Stimulated activated naive B cell treated with anti-CD40 and anti-IgM and Interleukin-4, amounts not matched to agents 10 μg/mL and 1 μg/mL and 100 μg/mL, for 72 hours (primary cell): ENCODE results near the gene ARL13B.
"Not testable (repeated sequence)": the region's sequence is repeated elsewhere in the genome, so short reads cannot be mapped to it uniquely, and the experiment has no call there.

Source experiments
- ATAC-seq, 2 donors: fragments of 150-1000 bp; cut with Tn5 transposase; replicated peaks; 2 replicates each; pipeline ENCODE4 v1.10.0; 2021; ENCODE audit warnings: moderate library complexity in 1 of 2
- DNase-seq: peaks from one replicate; pipeline ENCODE4 v3.0.0; 2021
- H3K27ac Mint-ChIP-seq: one replicate; pipeline ENCODE4 v1.8.0; 2022; ENCODE audit warnings: mild to moderate bottlenecking, mixed read lengths
- H3K27me3 Mint-ChIP-seq, 2 donors: one replicate each; pipeline ENCODE4 v1.8.0; 2022; ENCODE audit warnings: mixed read lengths in 2 of 2
- H3K36me3 Mint-ChIP-seq, 2 donors: one replicate each; pipeline ENCODE4 v1.8.0; 2022; ENCODE audit warnings: mixed read lengths in 2 of 2, mild to moderate bottlenecking in 1 of 2
- H3K4me1 Mint-ChIP-seq, 2 donors: one replicate each; pipeline ENCODE4 v1.8.0; 2022; ENCODE audit warnings: mixed read lengths in 2 of 2, mild to moderate bottlenecking in 1 of 2
- H3K4me3 Mint-ChIP-seq, 2 donors: one replicate each; pipeline ENCODE4 v1.8.0; 2022; ENCODE audit warnings: mild to moderate bottlenecking in 2 of 2, mixed read lengths in 2 of 2, moderate library complexity in 1 of 2
- H3K9me3 Mint-ChIP-seq, 2 donors: one replicate each; pipeline ENCODE4 v1.8.0; 2022; ENCODE audit warnings: mixed read lengths in 2 of 2, mild to moderate bottlenecking in 1 of 2

Gene ARL13B

DNA sequence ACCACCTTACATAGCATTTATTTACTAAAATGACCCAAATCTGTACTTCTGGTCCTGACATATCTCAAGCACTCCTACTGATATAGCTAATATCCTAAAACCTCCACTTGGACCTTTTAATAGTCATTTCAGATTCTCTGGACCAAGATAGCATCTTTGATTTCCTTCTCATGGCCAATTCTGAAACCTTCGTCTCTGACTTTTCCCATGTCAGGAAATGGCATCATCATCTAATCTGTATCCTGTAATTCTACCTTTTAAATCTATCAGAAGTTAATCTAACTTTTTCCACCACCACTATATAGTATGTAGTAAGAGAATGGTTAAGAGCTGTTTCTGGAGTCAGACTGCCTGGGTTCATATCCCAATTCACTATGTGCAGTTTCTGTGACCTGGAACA lies 32.2 kb downstream of the ARL13B start:
- Mint-ChIP-seq H3K4me1 (peaks cover 5 to 9% of the 10 kb centered on the region in 2 donors), H3K27ac (no peak overlapping the region), H3K36me3 (peaks cover 6% of the 10 kb centered on the region in 2 donors), H3K9me3 (no peaks in the 10 kb centered on the region), H3K4me3 (no peak overlapping the region), H3K27me3 (no peaks in the 10 kb centered on the region)
- DNase-seq, result no peak
- no peak for ATAC-seq

DNA sequence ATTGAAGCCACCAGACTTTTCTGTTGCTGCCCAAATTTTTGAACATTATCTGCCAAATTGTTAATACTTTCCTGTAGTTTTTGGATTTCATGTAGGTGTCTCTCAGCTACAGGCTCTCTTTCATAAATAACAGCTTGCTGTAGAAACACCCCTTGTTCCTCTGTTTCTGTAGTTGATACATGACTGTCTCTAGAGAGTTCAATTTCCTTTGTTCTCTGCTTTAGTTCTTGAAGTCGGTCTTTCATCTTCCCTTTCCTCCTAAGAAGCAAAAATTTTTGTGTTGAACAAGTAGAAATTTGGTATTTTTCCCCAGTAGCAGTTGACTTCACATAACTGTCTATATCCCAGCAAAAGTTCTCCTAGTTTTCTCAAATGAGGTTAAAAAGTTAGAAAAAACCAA lies 35.1 kb downstream of the ARL13B start:
- DNase-seq (no peak), ATAC-seq (no peak)
- H3K27me3 Mint-ChIP-seq, result no peaks in the 10 kb centered on the region
- H3K27ac Mint-ChIP-seq, result no peak overlapping the region
- H3K4me3 Mint-ChIP-seq, result no peak overlapping the region
- peaks cover 6 to 13% of the 10 kb centered on the region in 2 donors for H3K36me3 Mint-ChIP-seq
- H3K9me3 Mint-ChIP-seq, result no peaks in the 10 kb centered on the region
- H3K4me1 Mint-ChIP-seq, result peaks cover 5 to 9% of the 10 kb centered on the region in 2 donors

DNA sequence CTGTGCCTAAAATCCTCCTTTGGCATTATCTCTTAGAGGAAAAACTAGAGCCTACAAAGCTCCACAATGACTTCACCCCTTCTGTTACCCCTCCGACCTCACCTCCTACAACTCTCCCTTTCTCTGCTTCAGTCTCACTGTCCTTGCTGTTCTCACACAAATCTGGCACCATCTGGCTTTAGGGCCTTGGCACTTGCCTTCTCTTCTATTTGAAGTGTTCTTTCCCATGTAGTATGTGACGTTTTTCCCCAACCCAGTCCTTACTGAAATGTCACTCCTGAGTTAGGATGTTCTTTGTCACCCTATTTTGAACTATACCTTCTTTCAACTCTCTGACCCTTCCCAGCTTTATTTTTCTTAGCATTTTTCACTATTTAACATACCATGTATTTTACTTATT lies 39.7 kb downstream of the ARL13B start:
- Mint-ChIP-seq H3K27ac (no peak overlapping the region), H3K36me3 (peaks cover 5 to 12% of the 10 kb centered on the region in 2 donors), H3K27me3 (no peaks in the 10 kb centered on the region), H3K9me3 (no peaks in the 10 kb centered on the region), H3K4me1 (peaks cover 0 to 5% of the 10 kb centered on the region in 2 donors), H3K4me3 (no peak overlapping the region)
- DNase-seq, result no peak
- ATAC-seq, result no peak

DNA sequence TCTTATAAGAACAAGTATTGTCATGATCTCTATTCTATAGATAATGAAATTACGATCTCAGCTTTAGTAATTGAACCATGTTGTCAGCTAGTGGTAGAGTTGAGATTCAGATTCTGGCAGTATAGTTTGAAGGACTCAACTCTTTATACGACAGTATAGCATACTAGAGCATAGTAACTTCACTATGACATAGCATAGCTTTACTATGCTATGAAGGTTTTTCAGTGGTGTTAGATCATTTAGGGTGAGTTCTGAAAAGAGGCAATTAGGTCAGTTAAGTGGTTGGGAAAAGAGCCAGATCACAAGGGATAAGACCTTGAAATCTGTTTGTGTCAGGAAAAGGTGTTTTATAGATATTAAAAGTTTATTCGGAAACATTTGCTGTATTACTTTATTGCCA lies 40.3 kb downstream of the ARL13B start:
- H3K36me3 Mint-ChIP-seq, result peaks cover 5 to 7% of the 10 kb centered on the region in 2 donors
- no peak overlapping the region for H3K27ac Mint-ChIP-seq
- no peak for ATAC-seq
- H3K4me3 Mint-ChIP-seq, result no peak overlapping the region
- no peaks in the 10 kb centered on the region for H3K4me1 Mint-ChIP-seq
- DNase-seq, result no peak
- no peaks in the 10 kb centered on the region for H3K27me3 Mint-ChIP-seq
- no peaks in the 10 kb centered on the region for H3K9me3 Mint-ChIP-seq

DNA sequence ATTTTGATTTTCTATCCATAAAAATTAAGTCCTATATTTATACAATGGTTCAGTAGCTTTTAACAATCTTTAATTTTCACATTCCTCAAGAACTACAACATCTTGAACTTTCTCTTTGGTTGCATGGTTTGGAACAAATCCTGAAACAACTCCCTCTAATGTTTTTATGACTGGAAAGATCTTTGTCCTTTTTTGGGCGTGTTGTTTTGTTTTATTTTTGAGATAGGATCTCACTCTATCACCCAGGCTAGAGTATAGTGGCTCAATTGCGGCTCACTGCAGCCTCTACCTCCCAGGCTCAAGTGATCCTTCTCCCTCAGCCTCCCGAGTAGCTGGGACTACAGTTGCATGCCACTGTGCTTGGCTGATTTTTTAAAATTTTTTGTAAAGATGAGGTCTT lies 44.4 kb downstream of the ARL13B start:
- H3K27me3 Mint-ChIP-seq, result no peaks in the 10 kb centered on the region
- H3K9me3 Mint-ChIP-seq, result no peaks in the 10 kb centered on the region
- DNase-seq (no peak), ATAC-seq (no peak)
- no peak overlapping the region for H3K4me3 Mint-ChIP-seq
- peaks cover 4 to 5% of the 10 kb centered on the region in 2 donors for H3K36me3 Mint-ChIP-seq
- no peak overlapping the region for H3K27ac Mint-ChIP-seq
- no peaks in the 10 kb centered on the region for H3K4me1 Mint-ChIP-seq

DNA sequence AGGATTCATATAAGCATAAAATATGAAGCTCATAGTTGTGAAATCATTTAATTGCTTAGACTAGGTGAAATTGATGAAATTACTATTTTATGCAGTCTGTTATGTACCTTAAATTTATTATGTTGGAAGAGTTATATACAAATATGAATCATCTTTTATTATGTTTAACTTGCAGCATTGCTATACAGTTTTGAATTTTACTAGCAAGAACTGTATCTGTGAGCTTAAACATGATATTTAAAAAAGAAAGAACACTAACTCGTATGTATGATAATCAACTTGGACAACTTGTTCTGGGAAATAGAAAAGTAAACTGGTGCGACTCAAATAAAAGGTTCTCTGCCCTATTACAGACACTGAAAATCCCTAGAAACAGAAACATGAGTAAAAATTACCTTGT lies 46.7 kb downstream of the ARL13B start:
- H3K4me3 Mint-ChIP-seq, result no peak overlapping the region
- H3K36me3 Mint-ChIP-seq, result peaks cover 5 to 7% of the 10 kb centered on the region in 2 donors
- no peaks in the 10 kb centered on the region for H3K9me3 Mint-ChIP-seq
- H3K27me3 Mint-ChIP-seq, result no peaks in the 10 kb centered on the region
- no peaks in the 10 kb centered on the region for H3K4me1 Mint-ChIP-seq
- ATAC-seq (no peak), DNase-seq (no peak)
- no peak overlapping the region for H3K27ac Mint-ChIP-seq

DNA sequence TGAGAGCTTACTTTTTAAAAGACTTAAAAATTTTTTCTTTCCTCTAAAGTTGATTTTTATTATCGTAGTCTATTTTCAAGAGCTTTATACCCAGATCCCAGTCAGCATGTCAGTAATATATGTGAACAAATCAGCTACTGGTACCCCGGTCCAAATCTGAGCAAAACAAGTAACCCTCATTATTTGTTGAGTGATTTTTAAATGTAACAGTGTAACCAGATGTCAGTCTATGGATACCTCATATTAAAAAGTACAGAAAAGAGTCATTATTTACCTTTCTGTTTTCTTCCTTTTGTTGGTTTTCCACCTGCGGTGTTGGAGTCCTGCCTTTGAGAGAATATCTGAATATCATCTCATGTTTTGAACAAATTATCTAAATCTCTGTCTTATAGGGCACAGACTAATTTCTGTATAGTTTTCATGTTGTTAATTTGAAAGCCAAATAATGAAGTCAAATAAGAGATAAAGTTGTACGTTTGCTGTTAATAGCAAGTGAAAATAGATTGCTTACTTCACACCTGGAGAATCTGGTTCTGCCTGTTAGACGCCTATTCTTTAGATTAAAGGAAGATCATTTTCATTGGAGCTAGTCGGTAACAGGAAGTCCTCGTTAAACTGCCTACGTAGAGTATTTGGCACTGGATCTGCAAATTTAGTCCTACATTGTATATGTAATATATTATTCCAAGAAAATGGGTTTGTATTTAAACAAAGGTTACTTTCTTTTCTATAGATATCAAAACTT lies 48.3 kb downstream of the ARL13B start, which contains the start of gene STX19:
TSS of gene STX19 (minus strand) at position 505 of the 745 bp plus-strand sequence. CDS start 13,328 bp downstream, outside the sequence.
- peaks cover 6 to 13% of the 10 kb centered on the region in 2 donors for H3K36me3 Mint-ChIP-seq
- no peaks in the 10 kb centered on the region for H3K27me3 Mint-ChIP-seq
- H3K9me3 Mint-ChIP-seq, result no peaks in the 10 kb centered on the region
- H3K27ac Mint-ChIP-seq, result no peak within 1 kb of the TSS
- DNase-seq (no peak), ATAC-seq (no peak)
- no peak within 1 kb of the TSS for H3K4me3 Mint-ChIP-seq
- H3K4me1 Mint-ChIP-seq, result no peaks in the 10 kb centered on the region

DNA sequence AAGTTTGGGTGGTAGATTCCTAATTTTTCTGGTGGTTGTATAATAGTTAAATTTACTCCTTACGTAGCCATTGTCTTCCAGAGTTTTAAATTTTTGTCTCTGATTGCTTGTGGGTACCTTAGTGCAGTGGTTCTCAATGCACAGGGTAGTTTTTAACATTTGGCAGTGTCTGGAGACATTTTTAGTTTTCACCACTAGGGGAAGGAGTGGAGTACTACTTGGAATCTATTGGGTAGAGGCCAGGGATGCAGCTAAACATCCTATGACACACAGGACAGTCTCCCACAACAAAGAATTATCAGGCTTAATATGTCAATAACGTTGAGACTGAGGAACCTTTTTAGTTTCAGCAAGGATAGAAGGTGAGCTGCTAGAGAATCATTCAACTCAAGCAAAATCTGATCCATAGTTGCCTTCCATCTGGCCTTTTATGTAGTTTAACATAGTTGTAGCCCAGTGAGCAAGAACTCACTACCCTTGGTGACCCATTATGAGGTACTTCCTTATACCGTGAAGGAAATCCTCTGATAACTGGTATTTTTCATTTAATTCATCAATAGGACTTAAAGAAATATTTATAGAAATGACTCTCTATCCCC lies 57.1 kb downstream of the ARL13B start:
- H3K9me3 Mint-ChIP-seq, result no peaks in the 10 kb centered on the region
- no peak overlapping the region for H3K4me3 Mint-ChIP-seq
- peaks cover 6 to 9% of the 10 kb centered on the region in 2 donors for H3K36me3 Mint-ChIP-seq
- H3K4me1 Mint-ChIP-seq, result no peaks in the 10 kb centered on the region
- DNase-seq (no peak), ATAC-seq (no peak)
- no peak overlapping the region for H3K27ac Mint-ChIP-seq
- H3K27me3 Mint-ChIP-seq, result no peaks in the 10 kb centered on the region

DNA sequence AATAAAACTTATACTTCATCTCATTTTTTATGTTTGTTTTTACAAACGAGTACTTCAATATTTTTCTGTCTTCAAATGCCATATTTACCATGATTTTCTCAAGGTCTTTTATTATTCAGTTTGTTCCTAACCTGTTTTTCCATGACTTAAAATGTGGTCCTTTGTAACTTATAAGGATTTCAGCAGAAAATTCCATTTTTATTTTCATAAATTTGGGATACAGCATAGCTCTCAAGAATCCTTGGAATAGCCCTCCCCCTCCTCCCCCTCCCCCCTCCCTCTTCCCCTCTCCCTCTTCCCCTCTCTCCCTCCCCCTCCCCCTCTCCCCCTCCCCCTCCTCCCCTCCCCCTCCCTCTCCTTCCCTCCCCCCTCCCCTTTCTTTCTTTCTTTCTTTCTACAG lies 63.3 kb downstream of the ARL13B start:
- peak overlapping the region; percentile 86 for H3K27ac Mint-ChIP-seq

DNA sequence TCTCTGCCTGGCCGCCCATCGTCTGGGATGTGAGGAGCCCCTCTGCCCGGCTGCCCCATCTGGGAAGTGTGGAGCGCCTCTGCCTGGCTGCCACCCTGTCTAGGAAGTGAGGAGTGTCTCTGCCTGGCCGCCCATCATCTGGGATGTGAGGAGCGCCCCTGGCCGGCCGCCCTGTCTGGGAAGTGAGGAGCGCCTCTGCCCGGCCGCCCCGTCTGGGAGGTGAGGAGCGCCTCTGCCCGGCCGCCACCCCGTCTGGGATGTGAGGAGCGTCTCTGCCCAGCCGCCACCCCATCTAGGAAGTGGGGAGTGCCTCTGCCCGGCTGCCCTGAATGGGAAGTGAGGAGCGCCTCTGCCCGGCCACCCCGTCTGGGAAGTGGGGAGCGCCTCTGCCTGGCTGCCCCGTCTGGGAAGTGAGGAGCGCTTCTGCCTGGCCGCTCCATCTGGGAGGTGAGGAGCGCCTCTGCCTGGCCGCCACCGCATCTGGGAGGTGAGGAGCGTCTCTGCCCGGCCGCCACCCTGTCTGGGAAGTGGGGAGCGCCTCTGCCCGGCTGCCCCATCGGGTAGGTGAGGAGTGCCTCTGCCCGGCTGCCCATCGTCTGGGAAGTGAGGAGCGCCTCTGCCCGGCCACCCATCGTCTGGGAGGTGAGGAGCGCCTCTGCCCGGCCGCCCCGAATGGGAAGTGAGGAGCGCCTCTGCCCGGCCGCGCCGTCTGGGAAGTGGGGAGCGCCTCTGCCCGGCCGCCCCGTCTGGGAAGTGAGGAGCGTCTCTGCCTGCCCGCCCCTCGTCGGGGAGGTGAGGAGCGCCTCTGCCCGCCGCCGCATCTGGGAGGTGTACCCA lies 64.4 kb downstream of the ARL13B start:
- H3K27me3 Mint-ChIP-seq, ATAC-seq, H3K4me1 Mint-ChIP-seq, H3K4me3 Mint-ChIP-seq, H3K9me3 Mint-ChIP-seq, DNase-seq: not testable (repeated sequence)
- peak overlapping the region; percentile 86 for H3K27ac Mint-ChIP-seq
- H3K36me3 Mint-ChIP-seq, result peaks cover 17 to 20% of the 10 kb centered on the region in 2 donors

More for the DNA sequence above, 63.3 kb downstream of the ARL13B start:
- Mint-ChIP-seq H3K9me3 (peaks cover 0 to 3% of the 10 kb centered on the region in 2 donors), H3K36me3 (peaks cover 17 to 20% of the 10 kb centered on the region in 2 donors), H3K4me1 (no peaks in the 10 kb centered on the region), H3K4me3 (no peak overlapping the region), H3K27me3 (no peaks in the 10 kb centered on the region)
- no peak for DNase-seq
- ATAC-seq, result no peak

DNA sequence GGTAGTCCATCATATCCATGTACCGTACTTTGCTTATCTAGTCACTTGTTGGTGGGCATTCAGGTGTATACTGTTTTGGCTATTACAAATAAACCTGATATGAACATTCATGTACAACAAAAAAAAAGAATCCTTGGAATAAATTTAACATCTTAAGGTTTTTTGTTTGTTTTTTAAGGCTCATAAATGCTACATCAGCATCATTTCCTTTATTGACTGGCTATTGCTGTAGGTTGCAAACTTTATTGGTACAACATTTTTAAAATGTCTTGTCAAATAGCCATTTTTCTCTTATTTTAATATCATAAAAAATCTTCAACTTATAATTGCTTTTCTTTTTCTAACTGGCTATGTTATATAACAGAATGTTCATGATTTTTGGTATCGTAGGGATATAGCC lies 66.6 kb downstream of the ARL13B start:
- Mint-ChIP-seq H3K27ac (no peak overlapping the region), H3K36me3 (peaks cover 17 to 20% of the 10 kb centered on the region in 2 donors), H3K4me1 (no peaks in the 10 kb centered on the region)

DNA sequence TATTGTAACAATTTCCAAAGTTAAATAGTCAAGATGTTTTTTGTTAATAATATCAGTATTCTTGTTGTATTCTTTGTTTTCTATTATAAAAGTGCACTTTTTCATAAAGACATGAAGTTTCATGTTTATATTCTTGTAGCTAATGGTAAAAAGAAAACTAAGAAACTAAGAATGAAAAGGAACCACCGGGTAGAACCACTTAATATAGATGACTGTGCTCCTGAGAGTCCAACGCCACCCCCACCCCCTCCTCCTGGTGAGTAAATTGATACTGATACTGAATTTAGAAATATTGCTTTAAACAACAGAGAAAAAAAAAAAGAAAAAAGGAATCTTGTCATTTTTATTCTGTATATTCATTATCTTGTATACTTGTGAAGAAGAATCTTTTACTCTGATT lies 69.3 kb downstream of the ARL13B start:
- H3K4me1 Mint-ChIP-seq, result no peaks in the 10 kb centered on the region
- no peaks in the 10 kb centered on the region for H3K9me3 Mint-ChIP-seq
- ATAC-seq (no peak), DNase-seq (no peak)
- no peak overlapping the region for H3K4me3 Mint-ChIP-seq
- peaks cover 7% of the 10 kb centered on the region in 2 donors for H3K36me3 Mint-ChIP-seq
- H3K27ac Mint-ChIP-seq, result no peak overlapping the region
- no peaks in the 10 kb centered on the region for H3K27me3 Mint-ChIP-seq

More for the DNA sequence above, 66.6 kb downstream of the ARL13B start:
- Mint-ChIP-seq H3K27me3 (no peaks in the 10 kb centered on the region), H3K9me3 (peaks cover 0 to 3% of the 10 kb centered on the region in 2 donors), H3K4me3 (no peak overlapping the region)
- DNase-seq (no peak), ATAC-seq (no peak)

DNA sequence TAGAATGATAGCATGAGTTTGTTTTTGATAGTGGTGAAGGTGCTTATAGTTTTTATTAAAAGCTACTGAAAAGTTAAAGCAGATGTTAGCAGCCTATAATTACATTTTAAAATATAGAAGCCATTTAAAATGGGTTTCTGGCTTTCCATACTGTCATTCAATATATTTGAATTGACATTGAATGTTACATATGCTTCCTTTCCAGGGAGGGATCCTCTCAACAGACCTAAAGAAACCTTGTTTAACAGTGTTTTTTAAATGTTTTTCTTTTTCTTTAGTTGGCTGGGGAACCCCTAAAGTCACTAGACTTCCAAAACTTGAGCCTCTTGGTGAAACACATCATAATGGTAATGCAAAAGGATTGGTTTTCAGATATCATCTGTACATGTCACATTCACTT lies 70.6 kb downstream of the ARL13B start:
- H3K4me1 Mint-ChIP-seq, result no peaks in the 10 kb centered on the region
- no peak overlapping the region for H3K27ac Mint-ChIP-seq
- DNase-seq (no peak), ATAC-seq (no peak)
- no peak overlapping the region for H3K4me3 Mint-ChIP-seq
- no peaks in the 10 kb centered on the region for H3K36me3 Mint-ChIP-seq
- no peaks in the 10 kb centered on the region for H3K9me3 Mint-ChIP-seq
- no peaks in the 10 kb centered on the region for H3K27me3 Mint-ChIP-seq

DNA sequence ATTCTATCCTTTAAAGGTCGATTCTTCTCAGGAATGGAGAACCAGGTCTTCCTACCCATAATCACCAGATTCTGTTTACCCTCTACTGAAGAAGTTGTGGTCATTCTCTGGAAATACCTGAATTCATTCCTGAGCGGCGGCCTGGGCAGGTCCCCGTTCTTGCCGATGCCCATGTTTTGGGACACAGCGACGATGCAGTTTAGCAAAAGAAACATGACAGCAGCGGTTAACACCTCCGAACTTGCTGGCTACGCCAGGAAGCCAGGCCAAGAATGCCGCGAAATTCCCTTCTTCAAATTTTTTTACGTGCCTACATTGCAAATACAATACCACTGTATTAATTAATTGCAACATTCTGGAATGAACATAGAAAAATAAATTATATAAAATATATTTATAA lies 81.3 kb downstream of the ARL13B start:
- H3K27ac Mint-ChIP-seq, result no peak overlapping the region
- H3K4me3 Mint-ChIP-seq, result no peak overlapping the region
- no peak for ATAC-seq

More for the DNA sequence above, 81.3 kb downstream of the ARL13B start:
- no peaks in the 10 kb centered on the region for H3K27me3 Mint-ChIP-seq
- H3K36me3 Mint-ChIP-seq, result peaks cover 10 to 23% of the 10 kb centered on the region in 2 donors
- DNase-seq, result no peak
- H3K9me3 Mint-ChIP-seq, result no peaks in the 10 kb centered on the region
- H3K4me1 Mint-ChIP-seq, result peaks cover 14 to 32% of the 10 kb centered on the region in 2 donors
